Measurements from ENCODE around the gene CFLAR. TPM values are rescaled to one million over a fixed set of nuclear protein-coding genes. Genes with fewer than 3 reads are reported as not detected.

CFLAR gene
- total and polyA plus RNA-seq, 2 of the 13 experiments (the other 11 are each of a cell fraction or from before 2014, with no cell fraction given): 43.8 to 92.1 TPM

- TF ChIP-seq CREM (IDR thresholded peaks at IDR 0.05) (no peak; the same call in 1 of the 2 replicates), CREM (CRISPR knock-in tag; IDR thresholded peaks at IDR 0.05) (no peak), SUZ12 (IDR thresholded peaks at IDR 0.05; ENCODE audit: low read depth, low read length) (no peak), ZNF17 (CRISPR knock-in tag; IDR thresholded peaks at IDR 0.05) (no peak), CREBL2 (CRISPR knock-in tag; IDR thresholded peaks at IDR 0.05; ENCODE audit: borderline replicate concordance) (no peak; the same call in 1 of the 2 replicates), FOXA3 (CRISPR knock-in tag; IDR thresholded peaks at IDR 0.05) (peak; percentile 71), RFX1 (IDR thresholded peaks at IDR 0.05) (no peak), ZNF546 (CRISPR knock-in tag; conservative IDR thresholded peaks at IDR 0.05) (peak; percentile 91), AKAP8 (CRISPR knock-in tag; IDR thresholded peaks at IDR 0.05) (no peak; the same call in 1 of the 2 replicates), CREB3 (CRISPR knock-in tag; IDR thresholded peaks at IDR 0.05) (peak; percentile 94), ZNF616 (CRISPR knock-in tag; IDR thresholded peaks at IDR 0.05; ENCODE audit: low read depth) (peak; percentile 40; the same call in 1 of the 2 replicates), ZNF670 (CRISPR knock-in tag; IDR thresholded peaks at IDR 0.05; ENCODE audit: borderline replicate concordance) (peak; percentile 31; the same call in 1 of the 2 replicates), EZH2 (conservative IDR thresholded peaks at IDR 0.05; ENCODE audit: low read depth, low read length) (no peak), CBFB (CRISPR knock-in tag; IDR thresholded peaks at IDR 0.05) (peak; percentile 84), HNRNPLL (IDR thresholded peaks at IDR 0.05; ENCODE audit: low read depth, low read length, poor library complexity, severe bottlenecking) (peak; percentile 76), SNAPC4 (CRISPR knock-in tag; IDR thresholded peaks at IDR 0.05) (peak; percentile 93), NR1H2 (CRISPR knock-in tag; IDR thresholded peaks at IDR 0.05; ENCODE audit: borderline replicate concordance, low read depth) (peak; percentile 84; the same call in 1 of the 2 replicates), CHD2 (IDR thresholded peaks at IDR 0.05; ENCODE audit: low read depth, low read length) (no peak), PAWR (CRISPR knock-in tag; IDR thresholded peaks at IDR 0.05; ENCODE audit: borderline replicate concordance) (no peak), ZBTB1 (CRISPR knock-in tag; IDR thresholded peaks at IDR 0.05; ENCODE audit: borderline replicate concordance) (no peak; the same call in 1 of the 2 replicates), ZMAT3 (CRISPR knock-in tag; conservative IDR thresholded peaks at IDR 0.05) (peak; percentile 86), CCAR2 (optimal IDR thresholded peaks at IDR 0.05; ENCODE audit: low read depth, low read length) (peak; percentile 57), SAP130 (CRISPR knock-in tag; IDR thresholded peaks at IDR 0.05; ENCODE audit: low read depth) (peak; percentile 84), ZNF383 (CRISPR knock-in tag; IDR thresholded peaks at IDR 0.05; ENCODE audit: borderline replicate concordance) (peak; percentile 90), ZNF382 (CRISPR knock-in tag; IDR thresholded peaks at IDR 0.05; ENCODE audit: borderline replicate concordance) (no peak), CBX1 (IDR thresholded peaks at IDR 0.05; ENCODE audit: low read depth) (peak; percentile 12)
These were observed at the start of gene CFLAR (continued) for GRCh38 chr2:201116115-201116958.
